Hematopoietic multipotent progenitor cell treated with erythropoietin and hydrocortisone succinate and interleukin-3 and kit ligand, for 15 days (in vitro differentiated cells): ENCODE data around the gene GPR146.
A peak's percentile ranks its signal among the peaks of the same experiment; 100 is the strongest.

Experiments
- DNase-seq: peaks from one replicate; pipeline ENCODE4 v3.0.0-alpha.2; 2015; ENCODE audit warnings: low spot score

The GPR146 gene

DNA sequence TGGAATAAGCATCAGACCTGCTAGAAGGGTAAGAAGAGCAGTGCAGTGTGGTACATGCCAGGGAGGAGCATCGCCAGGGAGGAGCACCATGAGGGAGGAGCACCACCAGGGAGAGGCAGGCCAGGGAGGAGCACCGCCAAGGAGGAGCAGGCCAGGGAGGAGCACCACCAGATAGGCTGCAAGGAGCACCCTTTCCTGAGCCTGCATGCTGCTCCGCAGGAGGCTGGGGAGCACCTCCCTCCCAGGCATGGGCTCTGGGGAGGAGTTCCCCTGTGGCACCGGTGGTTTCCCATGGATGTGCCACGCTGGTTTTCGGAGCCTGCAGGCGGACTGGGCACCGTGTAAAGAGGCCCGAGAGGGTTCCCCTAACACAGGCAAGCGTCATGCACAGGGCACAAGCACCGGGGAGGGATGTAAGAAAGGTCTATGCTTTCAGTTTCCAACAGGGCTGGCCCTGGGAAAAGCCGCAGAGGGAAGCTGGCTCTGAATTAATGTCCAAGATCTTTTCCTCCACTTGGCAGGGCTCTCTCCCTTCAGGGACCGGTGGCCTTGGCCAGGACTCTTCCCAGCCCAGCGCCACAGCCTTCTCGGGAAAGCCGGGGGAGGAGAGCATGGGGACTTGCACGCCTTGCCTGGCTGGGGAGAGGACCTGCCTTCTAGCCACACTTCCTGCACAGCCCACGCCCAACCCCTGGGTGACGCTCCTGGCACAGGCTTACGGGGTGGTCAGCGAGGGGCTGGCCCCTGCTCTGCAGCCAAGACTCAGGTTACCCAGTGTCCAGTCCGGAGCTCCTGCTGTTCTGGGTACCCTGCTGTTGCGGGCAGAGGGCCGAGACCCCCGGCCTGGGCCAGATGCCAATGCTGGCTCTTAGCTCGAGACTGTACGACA lies 32.1 kb downstream of the GPR146 start:
- no peak for DNase-seq

- DNase-seq, result no peak
These were observed 34.2 kb downstream of the GPR146 start for GRCh38 chr7:1078519-1078918.

GRCh38 chr7:1078985-1079384 lies 34.6 kb downstream of the GPR146 start:
- DNase-seq, result no peak

DNA sequence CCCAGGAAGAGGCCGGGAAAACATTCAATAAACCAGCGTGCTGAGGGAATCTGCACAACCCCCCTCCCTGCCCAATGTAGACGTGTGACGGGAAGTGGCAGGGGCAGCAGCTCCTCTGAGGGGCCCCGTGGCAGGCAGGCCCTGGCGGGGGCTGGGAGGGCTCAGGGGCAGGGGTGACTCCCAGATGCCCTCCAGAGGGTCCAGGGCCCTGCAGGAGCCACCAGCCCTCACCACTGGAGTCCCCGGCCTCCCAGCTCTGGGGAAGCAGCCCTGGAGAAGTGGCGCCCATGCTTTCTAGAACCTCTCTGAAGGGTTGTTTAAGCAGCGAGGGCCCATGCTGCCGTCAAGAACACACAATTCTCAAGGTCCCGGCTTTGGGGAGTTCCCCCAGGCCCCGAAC lies 35.2 kb downstream of the GPR146 start:
- DNase-seq, result no peak

DNA sequence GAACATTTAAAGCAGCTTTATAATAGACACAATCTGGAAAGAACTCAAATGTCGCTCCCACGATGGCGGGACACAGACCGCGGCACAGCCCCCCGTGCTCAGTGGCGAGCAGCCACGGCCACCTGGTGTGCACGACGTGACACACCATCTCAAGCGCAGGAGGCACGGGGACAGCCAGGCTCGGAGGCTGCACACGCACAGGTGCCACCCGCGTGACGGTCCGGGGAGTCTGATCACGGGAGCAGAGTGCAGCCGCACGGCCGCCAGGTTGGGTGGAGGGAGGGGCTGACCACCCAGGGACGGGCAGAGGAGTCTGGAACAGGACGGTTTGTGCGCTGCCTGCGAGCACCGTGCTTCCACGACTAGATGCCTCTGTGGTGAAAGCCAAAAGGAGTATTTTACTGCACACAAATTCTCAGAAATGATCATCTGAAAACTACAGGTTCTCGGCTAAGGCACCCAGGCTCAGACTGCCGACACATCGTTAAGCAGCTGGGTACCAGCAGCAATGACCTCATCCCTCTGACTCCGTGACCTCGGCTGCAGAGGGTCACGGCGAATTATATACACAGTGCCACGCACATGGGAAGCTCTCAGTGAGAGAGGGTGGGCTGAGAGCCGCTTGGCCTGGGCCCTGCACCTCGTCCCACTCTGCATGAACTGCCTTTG lies 36.0 kb downstream of the GPR146 start:
- DNase-seq, result no peak

DNA sequence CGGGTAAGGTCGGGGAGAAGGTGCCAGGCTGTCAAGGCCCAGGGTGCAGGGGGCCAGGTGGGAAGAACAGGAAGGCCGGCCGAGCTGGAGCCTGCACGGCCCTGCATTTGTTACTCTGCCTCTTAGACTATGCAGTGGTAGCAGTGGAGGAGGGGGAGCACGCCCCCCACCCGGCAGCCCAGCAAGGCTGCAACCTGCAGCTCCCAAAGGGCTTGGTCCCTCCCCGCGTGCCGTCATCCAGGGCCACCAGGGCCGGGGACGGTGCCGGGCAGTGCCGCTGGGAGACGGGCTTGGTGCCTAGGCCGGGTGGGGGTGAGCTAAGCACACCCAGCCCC lies 36.5 kb downstream of the GPR146 start:
- DNase-seq, result no peak

DNA sequence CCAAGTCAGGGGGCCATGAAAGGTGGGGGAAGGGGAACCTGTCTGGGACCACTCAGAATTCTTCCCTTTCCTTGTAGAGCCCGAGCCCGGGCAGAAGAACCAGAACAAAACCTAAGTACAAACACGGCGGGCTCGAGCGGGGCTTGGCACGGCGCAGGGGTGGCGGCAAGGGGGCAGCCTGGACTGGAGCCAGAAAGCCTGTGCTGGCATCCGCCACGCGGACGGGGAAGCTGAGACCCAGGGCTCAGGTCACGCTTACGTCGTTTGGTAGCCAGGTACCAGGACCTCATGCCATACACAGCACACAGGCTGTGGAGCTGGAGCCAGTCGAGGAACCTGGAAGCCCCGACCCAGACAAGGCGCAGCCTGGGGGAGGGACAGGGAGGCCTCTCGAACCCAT lies 37.0 kb downstream of the GPR146 start:
- DNase-seq, result no peak

- DNase-seq, result no peak
These were observed 37.6 kb downstream of the GPR146 start for GRCh38 chr7:1081931-1082401.

DNA sequence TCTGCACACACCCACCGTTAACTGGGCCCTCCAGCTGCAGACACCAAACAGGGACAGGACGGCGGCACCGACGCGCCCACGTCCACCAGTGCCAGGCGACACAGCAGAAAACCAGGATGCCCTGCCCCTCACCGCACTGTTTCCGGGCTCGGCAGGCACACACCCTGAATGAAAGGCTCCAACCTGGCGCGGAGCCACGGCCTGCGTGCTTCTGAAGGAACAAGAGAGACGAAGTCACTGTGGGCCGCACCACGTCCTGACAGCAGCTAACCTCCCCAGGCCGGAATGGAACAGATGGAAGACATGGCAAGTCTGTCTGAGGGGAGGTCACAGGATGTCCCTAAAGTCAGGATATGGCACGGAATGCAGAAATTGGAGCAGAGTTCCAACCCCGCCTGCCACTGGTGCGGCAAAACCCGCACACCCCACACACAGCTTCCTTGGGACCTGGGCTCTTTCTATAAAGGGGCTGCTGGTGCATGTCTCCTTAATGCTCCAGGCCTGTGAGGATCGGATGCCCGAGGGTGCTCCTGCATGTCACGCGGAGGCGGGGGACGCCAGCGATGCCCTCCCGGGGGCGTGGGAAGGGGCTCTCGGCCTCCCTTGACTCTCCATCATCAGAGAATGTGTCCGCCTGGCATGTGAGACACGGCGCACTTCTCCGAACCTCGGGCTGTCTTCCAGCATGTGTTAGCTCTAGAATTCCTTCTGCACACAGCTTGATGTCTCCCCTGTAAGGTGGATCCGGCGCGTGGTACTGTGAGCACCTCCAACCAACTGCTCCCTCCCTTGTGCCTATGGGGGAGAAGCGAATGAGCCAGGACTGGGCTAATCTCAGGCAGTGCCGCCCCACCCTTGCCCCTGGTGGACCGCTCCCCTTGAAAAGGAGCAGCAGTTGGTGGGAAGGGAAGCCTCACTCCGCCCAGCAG lies 39.6 kb downstream of the GPR146 start:
- no peak for DNase-seq

GRCh38 chr7:1085266-1085665 lies 40.9 kb downstream of the GPR146 start:
- DNase-seq, result no peak

DNA sequence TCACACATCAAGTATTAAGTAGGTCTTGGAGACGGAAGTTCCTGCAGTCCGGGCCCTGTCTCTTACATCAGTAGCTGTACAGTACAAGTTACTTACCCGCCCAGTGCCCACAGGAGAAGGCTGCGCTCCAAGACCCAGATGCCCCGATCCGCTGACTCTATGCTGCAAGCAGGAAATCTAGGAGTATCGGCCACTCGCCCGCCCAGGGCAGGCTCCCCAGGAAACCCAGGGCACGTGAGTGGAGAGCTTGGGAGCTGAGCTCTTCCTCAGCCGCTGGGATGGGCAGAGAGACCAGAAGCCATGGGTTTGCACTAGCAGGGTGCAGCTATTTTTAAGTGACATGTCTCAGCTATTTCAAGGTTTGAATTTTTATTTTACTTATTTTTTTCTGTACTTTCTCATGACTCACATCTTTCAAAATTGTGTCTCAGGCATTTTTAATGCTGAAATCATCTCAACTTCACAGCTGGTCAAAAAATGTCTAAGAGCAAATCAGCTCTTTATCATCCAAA lies 41.6 kb downstream of the GPR146 start:
- no peak for DNase-seq

DNA sequence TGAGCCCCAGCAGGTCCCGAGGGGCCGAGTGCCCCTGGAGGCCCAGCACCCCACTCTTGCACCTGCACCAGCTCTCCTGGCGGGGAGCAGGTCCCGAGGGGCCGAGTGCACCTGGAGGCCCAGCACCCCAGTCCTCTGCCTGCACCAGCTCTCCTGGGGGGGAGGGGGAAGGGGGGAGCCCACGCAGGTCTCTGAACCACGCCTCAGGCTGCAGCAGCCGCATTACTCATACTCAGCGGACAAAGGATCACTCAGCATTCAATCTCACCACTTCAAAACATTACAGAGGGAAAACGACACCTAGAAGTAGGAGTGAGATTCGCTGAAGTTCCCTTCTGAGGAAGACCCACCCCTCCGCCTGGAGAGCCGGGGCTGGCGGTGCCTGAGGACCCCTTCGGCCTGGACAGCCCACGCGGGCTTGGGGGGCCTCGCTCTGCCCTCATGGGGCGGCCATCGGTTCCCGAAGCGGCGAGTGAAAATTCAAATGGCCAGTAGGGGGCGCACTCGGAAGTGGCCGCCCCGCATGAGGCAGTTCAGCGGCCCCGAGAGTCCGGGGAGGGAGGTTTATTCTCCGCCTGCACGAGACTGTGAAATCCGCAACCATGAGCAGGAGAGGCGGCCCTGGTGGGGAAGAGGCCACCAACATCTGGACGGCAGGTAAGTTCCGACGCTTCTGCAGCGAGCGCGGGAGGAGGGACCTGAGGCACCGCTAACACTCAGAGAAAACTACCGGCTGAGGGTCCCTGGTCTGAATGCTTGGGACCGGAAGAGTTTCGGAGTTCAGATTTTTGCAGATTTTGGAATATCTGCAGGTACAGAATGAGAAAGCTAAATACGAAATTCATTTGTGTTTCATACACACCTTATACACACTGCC lies 42.5 kb downstream of the GPR146 start:
- peak; percentile 70 for DNase-seq

DNA sequence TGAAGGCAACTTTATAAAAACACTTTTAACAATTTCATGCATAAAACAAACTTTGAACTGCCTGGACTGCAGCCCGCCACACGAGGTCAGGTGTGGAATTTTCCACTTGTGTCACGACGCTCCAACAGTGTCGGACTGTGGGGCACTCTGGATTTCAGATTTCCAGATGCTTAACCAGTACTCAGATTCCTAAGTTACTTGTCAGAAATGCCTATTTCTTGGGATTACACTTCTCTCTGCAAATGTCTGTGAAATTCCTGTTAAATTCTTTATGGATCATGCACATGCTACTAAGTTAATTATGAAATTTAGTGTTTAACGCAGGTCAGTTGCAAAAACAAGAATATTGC lies 43.1 kb downstream of the GPR146 start:
- DNase-seq, result no peak

DNA sequence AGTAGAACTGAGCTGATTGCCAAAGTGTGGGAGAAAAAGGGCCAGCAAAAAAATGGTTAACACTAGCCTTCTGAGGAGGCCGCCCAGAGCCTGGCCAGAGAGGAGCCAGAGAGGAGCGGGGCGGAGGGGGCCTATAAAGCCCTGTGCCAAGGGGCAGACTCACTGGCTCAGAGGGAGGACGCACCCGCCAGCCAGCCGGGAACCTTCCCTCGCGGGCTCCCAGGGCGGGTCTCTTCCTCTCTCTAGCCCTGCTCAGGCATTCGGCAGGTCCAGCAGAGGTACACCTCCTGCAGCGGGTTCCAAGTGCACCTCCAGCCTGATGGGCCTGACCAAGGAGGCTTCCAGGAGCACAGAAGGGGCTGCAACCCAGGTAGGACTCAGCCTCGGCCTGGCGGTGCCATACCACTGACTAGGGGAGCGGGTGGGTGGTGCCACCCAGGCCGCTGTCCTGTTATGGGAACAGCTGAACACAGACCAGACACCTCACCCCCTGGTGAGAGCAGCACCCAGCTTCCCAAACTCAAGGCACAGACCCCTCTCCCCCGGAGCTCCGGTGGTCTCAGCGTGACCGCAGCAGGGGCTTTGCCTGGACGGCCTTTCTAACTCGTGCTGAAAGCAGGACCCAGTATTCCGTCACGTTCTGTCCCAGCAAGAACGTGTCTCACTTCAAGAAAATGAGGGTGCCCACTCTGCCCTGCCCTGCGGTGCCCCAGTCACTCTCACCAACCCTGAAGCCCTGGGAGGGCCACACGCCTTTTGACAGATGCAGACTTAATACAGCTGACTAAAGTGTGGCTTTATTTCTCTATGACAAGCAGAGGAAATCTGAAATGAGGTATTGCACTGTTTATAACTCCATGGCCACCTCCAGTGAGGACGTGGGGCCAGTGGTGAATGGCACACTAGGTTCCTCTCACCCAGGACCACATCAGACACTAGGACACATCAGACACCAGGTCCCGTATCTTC lies 43.9 kb downstream of the GPR146 start, which contains the start of gene GPER1:
TSS of gene GPER1 (plus strand) at position 162 of the 969 bp plus-strand sequence. CDS start 3,616 bp downstream, outside the sequence.
- DNase-seq, result no peak

GRCh38 chr7:1090236-1090635 lies 45.9 kb downstream of the GPR146 start:
- DNase-seq, result no peak

DNA sequence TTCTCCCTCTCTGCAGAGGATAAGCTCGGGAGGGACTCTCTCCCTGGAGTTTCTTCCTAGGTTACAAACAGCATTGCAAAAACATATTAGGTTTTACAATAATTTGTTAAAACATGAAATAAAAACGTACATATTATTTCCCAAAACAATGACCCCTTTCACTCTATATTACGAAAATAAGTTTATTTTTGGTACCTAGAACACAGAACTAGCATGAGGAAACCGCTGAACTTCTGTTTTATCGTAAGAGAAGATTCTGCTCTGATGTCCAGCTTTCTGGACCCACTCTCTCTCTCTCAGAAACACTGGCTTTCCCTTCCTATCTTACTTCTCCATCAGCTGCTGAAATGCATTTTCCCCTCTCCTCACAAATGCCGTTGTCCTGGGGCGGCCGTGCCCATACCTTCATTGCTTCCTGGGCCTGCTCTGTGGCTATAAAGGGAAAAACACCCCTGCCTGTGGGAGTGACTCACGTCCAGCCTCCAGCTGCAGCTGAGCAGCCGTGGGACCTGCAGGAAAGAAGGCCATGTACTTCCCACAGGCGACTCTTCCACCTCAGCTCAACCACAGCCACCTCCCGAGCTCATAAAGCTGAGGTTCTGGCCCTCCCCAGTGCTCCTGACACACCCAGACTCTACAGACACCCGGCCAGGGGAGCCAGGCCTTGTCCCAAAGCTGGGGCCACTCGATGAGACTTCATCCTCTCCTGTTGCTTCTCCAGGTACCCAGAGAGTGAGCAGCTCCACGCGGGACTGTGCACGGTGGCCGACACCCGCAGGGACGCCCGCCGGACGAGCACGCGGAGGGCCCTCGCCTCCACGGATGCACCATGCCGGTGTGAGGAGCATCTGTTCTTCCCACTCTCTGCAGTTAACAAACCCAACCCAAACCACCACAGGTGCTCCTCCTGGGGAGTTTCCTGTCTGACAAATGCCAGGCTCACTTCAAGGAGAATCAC lies 46.6 kb downstream of the GPR146 start:
- no peak for DNase-seq

DNA sequence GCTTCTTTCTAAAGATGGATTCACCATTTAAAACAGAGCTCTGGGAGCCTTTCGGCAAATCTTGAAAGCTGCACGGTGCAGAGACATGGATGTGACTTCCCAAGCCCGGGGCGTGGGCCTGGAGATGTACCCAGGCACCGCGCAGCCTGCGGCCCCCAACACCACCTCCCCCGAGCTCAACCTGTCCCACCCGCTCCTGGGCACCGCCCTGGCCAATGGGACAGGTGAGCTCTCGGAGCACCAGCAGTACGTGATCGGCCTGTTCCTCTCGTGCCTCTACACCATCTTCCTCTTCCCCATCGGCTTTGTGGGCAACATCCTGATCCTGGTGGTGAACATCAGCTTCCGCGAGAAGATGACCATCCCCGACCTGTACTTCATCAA lies 47.3 kb downstream of the GPR146 start:
- no peak for DNase-seq

- DNase-seq, result no peak
These were observed 47.9 kb downstream of the GPR146 start for GRCh38 chr7:1092161-1092632.
